Tibial nerve (tissue), 4 donors: ENCODE results near the gene RTL10. TPM values are rescaled to one million over a fixed set of nuclear protein-coding genes. Genes with fewer than 3 reads are reported as not detected.

ENCODE experiments used
- DNase-seq, 2 donors: peaks; one replicate each; pipeline ENCODE4 v3.0.0-alpha.2; 2019; ENCODE audit warnings: low spot score in 2 of 2
- H3K27ac ChIP-seq, 4 donors: fragments of 200-600 bp; sonication (generic) in 3 of 4; one replicate each; pipeline ENCODE4 v1.5.1; 2017 to 2019; ENCODE audit warnings: mild to moderate bottlenecking in 1 of 4
- H3K27me3 ChIP-seq, 2 donors: fragments of 200-600 bp; sonication (generic) in 1 of 2; one replicate each; pipeline versions ENCODE4 v1.5.1 to v1.6.0; 2017 to 2019
- H3K36me3 ChIP-seq, 3 donors: fragments of 200-600 bp; sonication (generic); one replicate each; pipeline ENCODE4 v1.5.1; 2018 to 2019
- H3K4me1 ChIP-seq, 4 donors: fragments of 200-600 bp; sonication (generic) in 3 of 4; one replicate each; pipeline ENCODE4 v1.5.1; 2017 to 2019
- H3K4me3 ChIP-seq, 4 donors: fragments of 200-600 bp; sonication (generic) in 3 of 4; one replicate each; pipeline ENCODE4 v1.5.1; 2017 to 2019; ENCODE audit warnings: mild to moderate bottlenecking in 1 of 4, moderate library complexity in 1 of 4
- H3K9me3 ChIP-seq, 4 donors: fragments of 200-600 bp; sonication (generic) in 3 of 4; one replicate each; pipeline ENCODE4 v1.5.1; 2017 to 2019
- CTCF ChIP-seq, 5 experiments: fragments of 200-600 bp in 3 of 5; fragments of 450-650 bp in 2 of 5; sonication (generic) in 3 of 5; IDR thresholded peaks; one replicate each; pipeline ENCODE4 v1.5.1; 2016 to 2019; ENCODE audit warnings: antibody characterized with exemption in 5 of 5, mild to moderate bottlenecking in 3 of 5, moderate library complexity in 2 of 5
- EP300 ChIP-seq, 2 donors: sonication (generic); formaldehyde crosslinking; IDR thresholded peaks; one replicate each; pipeline ENCODE4 v1.6.1; 2017; ENCODE audit warnings: antibody characterized with exemption in 2 of 2, mild to moderate bottlenecking in 1 of 2
- POLR2A ChIP-seq, 2 donors: fragments of 450-650 bp; IDR thresholded peaks; one replicate each; pipeline ENCODE4 v1.6.1; 2017; ENCODE audit warnings: antibody characterized with exemption in 2 of 2, mild to moderate bottlenecking in 2 of 2, moderate library complexity in 2 of 2
- WGBS, 2 donors: methylation state at CpG; one replicate each; pipeline ENCODE4 v1.1.5; 2018; 5-methylcytosine and 5-hydroxymethylcytosine counted together
- total RNA-seq, 4 donors: library from RNA; depleted of rRNA; stranded (reverse); fragments of >200 nt; gene quantifications; one replicate each; pipeline ENCODE4 v1.1.0, GENCODE V29; 2016

The RTL10 gene
- total RNA-seq, 4 donors from 2014 or later: 10.2 to 13.3 (median 11.4) TPM

GRCh38 chr22:19807914-19808872 is 46.5 kb downstream of the RTL10 start:
- TF ChIP-seq EP300 (IDR thresholded peaks at IDR 0.05) (no peak), CTCF (IDR thresholded peaks at IDR 0.05) (no peak), POLR2A (IDR thresholded peaks at IDR 0.05) (no peak)
- 91 to 94% methylated on average over 19 to 20 of the region's 20 CpGs for WGBS, 2 donors
- Histone ChIP-seq H3K36me3 (peaks cover 0 to 32% (median 0%) of the 10 kb centered on the region in 3 donors), H3K4me1 (peaks cover 0 to 32% (median 0%) of the 10 kb centered on the region in 4 donors), H3K4me3 (no peak overlapping the region), H3K27me3 (no peaks in the 10 kb centered on the region), H3K9me3 (no peaks in the 10 kb centered on the region), H3K27ac (no peak overlapping the region)
- DNase-seq: no peak

- Histone ChIP-seq H3K9me3 (no peaks in the 10 kb centered on the region), H3K4me3 (no peak overlapping the region), H3K27me3 (no peaks in the 10 kb centered on the region), H3K27ac (no peak overlapping the region), H3K36me3 (peaks cover 0 to 32% (median 0%) of the 10 kb centered on the region in 3 donors), H3K4me1 (peaks cover 0 to 32% (median 0%) of the 10 kb centered on the region in 4 donors)
- TF ChIP-seq POLR2A (IDR thresholded peaks at IDR 0.05) (no peak), EP300 (IDR thresholded peaks at IDR 0.05) (no peak), CTCF (IDR thresholded peaks at IDR 0.05) (no peak)
- WGBS, 2 donors: 83 to 93% methylated on average over 7 of the region's 15 CpGs
- DNase-seq: no peak
These were observed 47.3 kb downstream of the RTL10 start for GRCh38 chr22:19807161-19807913.

- no peak for TF ChIP-seq CTCF (IDR thresholded peaks at IDR 0.05)
- no peak for TF ChIP-seq EP300 (IDR thresholded peaks at IDR 0.05)
- no peak for TF ChIP-seq POLR2A (IDR thresholded peaks at IDR 0.05)
- Histone ChIP-seq H3K4me3 (no peak overlapping the region), H3K36me3 (peaks cover 0 to 31% (median 0%) of the 10 kb centered on the region in 3 donors), H3K27me3 (no peaks in the 10 kb centered on the region), H3K9me3 (no peaks in the 10 kb centered on the region), H3K4me1 (peaks cover 0 to 29% (median 0%) of the 10 kb centered on the region in 4 donors), H3K27ac (no peak overlapping the region)
- peak in 1 of 2 donors; percentile 26 for DNase-seq
- WGBS, 2 donors: 51 to 59% methylated on average over 27 to 35 of the region's 38 CpGs
These were observed 48.2 kb downstream of the RTL10 start for GRCh38 chr22:19806213-19807160.

GRCh38 chr22:19805821-19806212 is 48.9 kb downstream of the RTL10 start:
- no peaks in the 10 kb centered on the region for H3K27me3 ChIP-seq
- DNase-seq: no peak
- no peak overlapping the region for H3K4me3 ChIP-seq
- peaks cover 0 to 22% (median 0%) of the 10 kb centered on the region in 4 donors for H3K4me1 ChIP-seq
- WGBS, 2 donors: 61 to 75% methylated on average over 8 of the region's 8 CpGs
- H3K36me3 ChIP-seq: peaks cover 0 to 37% (median 0%) of the 10 kb centered on the region in 3 donors
- H3K9me3 ChIP-seq: no peaks in the 10 kb centered on the region
- no peak overlapping the region for H3K27ac ChIP-seq
- TF ChIP-seq CTCF (IDR thresholded peaks at IDR 0.05): no peak
- TF ChIP-seq POLR2A (IDR thresholded peaks at IDR 0.05): no peak
- no peak for TF ChIP-seq EP300 (IDR thresholded peaks at IDR 0.05)

Other genes starting within 250 kb of the RTL10 start
- gene SEPTIN5, start 140.4 kb downstream of the RTL10 start, total RNA-seq: 10 to 100 TPM; 11.4 to 29.1 (median 25.2) TPM
- 1 to 10 TPM; 3.3 to 5.9 (median 4.7) TPM for gene GP1BB, start 131.3 kb downstream of the RTL10 start, total RNA-seq
- 1 to 10 TPM in 3 of 4 donors, under 1 TPM in 1; 0.42 to 3.6 (median 2.6) TPM for gene TBX1, start 94.1 kb downstream of the RTL10 start, total RNA-seq
- gene GNB1L, start within 50 bp of the RTL10 start, total RNA-seq: 1 to 10 TPM; 2.9 to 8.1 (median 6.3) TPM
- gene COMT, start 86.9 kb upstream of the RTL10 start, total RNA-seq: 100 to 1,000 TPM; 212 to 306 (median 240) TPM
- gene TXNRD2, start 86.9 kb upstream of the RTL10 start, total RNA-seq: 10 to 100 TPM; 34.8 to 40.6 (median 37.8) TPM
- gene ARVCF, start 161.9 kb upstream of the RTL10 start, total RNA-seq: 10 to 100 TPM; 47.5 to 98.3 (median 80.6) TPM
- gene TANGO2, start 166.2 kb upstream of the RTL10 start, total RNA-seq: 10 to 100 TPM; 31.7 to 56.7 (median 39.0) TPM
- 10 to 100 TPM; 23.0 to 35.1 (median 26.0) TPM for gene DGCR8, start 225.4 kb upstream of the RTL10 start, total RNA-seq